Activated naive CD4-positive, alpha-beta T cell treated with anti-CD3 and anti-CD28 coated beads, Interleukin-2, amount 50 U/mL, for 72 hours (primary cell): ENCODE results near the gene SLC26A3. TPM values are rescaled to one million over a fixed set of nuclear protein-coding genes. Genes with fewer than 3 reads are reported as not detected.

ENCODE experiments used
- ATAC-seq, 2 donors: fragments of 150-1000 bp; cut with Tn5 transposase; 2 replicates each; pipeline ENCODE4 v1.10.0; 2021; ENCODE audit warnings: mild to moderate bottlenecking in 2 of 2, moderate library complexity in 2 of 2
- DNase-seq, 2 donors: peaks; one replicate each; pipeline ENCODE4 v3.0.0; 2021 to 2022; ENCODE audit warnings: low spot score in 2 of 2
- H3K27ac Mint-ChIP-seq, 2 donors: one replicate each; pipeline ENCODE4 v1.8.0; 2022; ENCODE audit warnings: mild to moderate bottlenecking in 2 of 2, mixed read lengths in 2 of 2
- H3K36me3 Mint-ChIP-seq, 2 donors: one replicate each; pipeline ENCODE4 v1.8.0; 2022; ENCODE audit warnings: mixed read lengths in 2 of 2
- H3K9me3 Mint-ChIP-seq, 2 donors: one replicate each; pipeline ENCODE4 v1.8.0; 2022; ENCODE audit warnings: mixed read lengths in 2 of 2
- total RNA-seq, 2 donors: library from RNA; stranded (reverse); gene quantifications; one replicate each; pipeline ENCODE4 v1.2.3, GENCODE V29; 2022

SLC26A3 gene
- total RNA-seq, 2 donors from 2014 or later: not detected

DNA sequence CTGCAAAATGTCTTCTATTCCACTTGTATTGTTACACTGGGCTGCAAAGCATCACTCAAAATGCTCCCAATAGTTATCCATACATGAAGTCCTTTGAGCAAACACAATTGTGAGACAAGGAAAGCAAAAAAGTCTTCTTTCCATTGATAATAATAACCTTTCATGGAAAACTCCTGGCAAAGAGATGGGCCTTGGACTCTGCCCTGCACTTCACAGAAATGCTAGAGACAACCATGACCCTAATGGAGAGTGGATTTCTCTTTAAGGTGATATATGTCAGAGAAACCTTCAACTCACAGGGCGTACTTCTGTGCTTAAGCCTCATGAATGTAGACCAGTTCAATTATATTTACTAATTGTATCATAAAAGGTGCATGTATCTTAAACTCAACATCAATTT, 19.4 kb downstream of the SLC26A3 start:
- no peak for DNase-seq
- H3K27ac Mint-ChIP-seq: no peak overlapping the region
- no peaks in the 10 kb centered on the region for H3K36me3 Mint-ChIP-seq
- no peaks in the 10 kb centered on the region for H3K9me3 Mint-ChIP-seq
- no peak for ATAC-seq

DNA sequence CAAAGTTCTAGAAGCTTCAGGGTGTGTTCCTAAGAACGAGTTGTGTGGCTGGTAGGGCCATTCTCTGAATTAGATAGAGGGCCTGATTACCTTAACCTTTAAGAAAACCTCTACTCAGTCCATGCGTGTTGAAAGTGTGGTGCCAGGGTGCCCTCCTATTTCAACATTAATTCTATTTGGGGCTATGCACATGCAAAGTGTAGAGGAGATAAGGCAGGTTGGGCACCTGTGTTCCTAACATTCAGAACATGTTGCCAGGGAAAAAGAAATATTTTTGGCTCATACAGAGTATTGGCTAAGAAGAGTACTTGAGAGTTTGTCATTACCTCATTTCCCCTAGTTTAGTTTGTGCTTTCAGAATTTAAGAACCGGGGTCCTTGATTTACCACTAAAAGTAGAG, 20.6 kb downstream of the SLC26A3 start:
- Mint-ChIP-seq H3K36me3 (no peaks in the 10 kb centered on the region), H3K9me3 (no peaks in the 10 kb centered on the region), H3K27ac (no peak overlapping the region)
- DNase-seq (no peak), ATAC-seq (no peak)

DNA sequence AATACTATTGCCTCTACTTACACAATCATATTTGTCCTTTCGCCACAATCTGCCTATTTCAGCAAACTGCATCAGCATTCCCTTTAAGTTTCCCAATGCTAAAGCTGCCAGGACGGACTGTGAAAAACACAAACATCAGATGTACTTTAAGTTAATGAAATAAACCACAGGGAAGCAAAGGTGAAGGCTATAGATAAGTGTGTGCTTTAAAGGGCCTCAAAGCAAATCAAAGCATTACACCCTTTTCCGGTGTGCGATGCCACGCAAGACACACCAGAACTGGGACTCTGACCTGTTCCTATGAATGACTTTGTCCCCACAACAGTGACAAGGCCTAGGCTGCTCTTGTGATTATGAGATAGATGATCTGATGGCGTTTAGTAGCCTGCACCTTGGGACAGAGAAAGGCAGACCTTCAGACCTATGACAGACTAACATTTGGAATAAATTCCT, 23.4 kb downstream of the SLC26A3 start:
- no peak for ATAC-seq
- DNase-seq: no peak
- Mint-ChIP-seq H3K9me3 (no peaks in the 10 kb centered on the region), H3K27ac (no peak overlapping the region), H3K36me3 (no peaks in the 10 kb centered on the region)

DNA sequence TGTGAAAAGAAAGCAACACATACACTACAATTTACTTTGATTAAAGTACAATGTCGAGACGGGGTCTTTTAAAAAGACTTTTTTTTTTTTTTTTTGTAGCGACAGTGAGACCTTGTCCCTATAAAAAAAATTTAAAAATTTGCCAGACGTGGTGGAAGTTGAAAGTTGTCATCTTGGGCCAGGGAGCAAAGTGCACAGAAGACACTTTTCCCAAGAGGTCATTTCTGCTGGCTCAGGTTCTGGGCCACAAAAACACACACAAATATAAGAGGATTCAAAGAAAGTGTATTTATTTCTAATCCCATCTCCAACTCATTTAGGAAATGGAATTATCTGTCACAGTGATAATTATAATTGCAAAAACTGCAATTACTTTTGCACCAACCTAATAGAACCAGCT, 24.7 kb downstream of the SLC26A3 start:
- H3K9me3 Mint-ChIP-seq: no peaks in the 10 kb centered on the region
- no peak for DNase-seq
- no peaks in the 10 kb centered on the region for H3K36me3 Mint-ChIP-seq
- no peak overlapping the region for H3K27ac Mint-ChIP-seq
- ATAC-seq: no peak

DNA sequence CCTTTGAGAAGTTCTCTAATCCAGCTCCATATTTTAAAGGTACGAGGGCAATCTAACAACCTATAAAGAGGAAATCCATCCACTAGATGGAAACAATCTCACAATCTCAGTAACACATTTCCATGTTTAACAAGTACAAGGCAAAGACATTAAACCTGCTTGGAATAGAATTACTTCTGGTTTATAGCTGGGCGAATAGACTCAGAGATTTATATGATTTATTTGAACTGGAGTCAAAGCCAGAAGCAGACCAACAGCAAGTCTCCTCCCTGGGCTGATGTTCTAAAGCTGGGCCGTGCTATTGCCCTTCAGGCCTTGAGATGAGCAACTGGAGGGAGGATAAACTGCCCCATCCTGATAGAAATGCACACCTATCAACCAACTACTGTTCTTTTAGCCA, 25.3 kb downstream of the SLC26A3 start:
- no peak for DNase-seq

DNA sequence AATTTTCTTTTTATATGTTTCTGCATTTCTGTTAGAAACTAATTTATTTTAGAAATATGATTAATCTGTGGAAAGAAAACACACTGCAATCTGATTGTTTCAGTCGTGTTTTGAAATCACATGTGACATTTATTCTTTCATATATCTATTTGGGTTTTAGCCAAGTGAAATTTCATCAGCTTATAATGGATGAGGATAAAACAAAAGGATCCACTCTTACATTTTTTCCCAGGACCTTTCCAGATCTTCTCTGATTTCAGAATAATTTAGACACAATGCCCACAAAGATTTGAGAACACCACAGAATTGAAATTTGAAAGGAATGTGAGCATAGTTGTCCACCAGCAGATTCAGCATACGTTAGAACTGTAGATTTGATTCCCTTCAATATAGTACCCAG, 30.0 kb downstream of the SLC26A3 start:
- Mint-ChIP-seq H3K36me3 (peaks cover 0 to 5% of the 10 kb centered on the region in 2 donors), H3K9me3 (no peaks in the 10 kb centered on the region), H3K27ac (no peak overlapping the region)
- DNase-seq (no peak), ATAC-seq (no peak)

More for the DNA sequence above, 25.3 kb downstream of the SLC26A3 start:
- Mint-ChIP-seq H3K9me3 (no peaks in the 10 kb centered on the region), H3K27ac (no peak overlapping the region), H3K36me3 (no peaks in the 10 kb centered on the region)
- ATAC-seq: no peak

DNA sequence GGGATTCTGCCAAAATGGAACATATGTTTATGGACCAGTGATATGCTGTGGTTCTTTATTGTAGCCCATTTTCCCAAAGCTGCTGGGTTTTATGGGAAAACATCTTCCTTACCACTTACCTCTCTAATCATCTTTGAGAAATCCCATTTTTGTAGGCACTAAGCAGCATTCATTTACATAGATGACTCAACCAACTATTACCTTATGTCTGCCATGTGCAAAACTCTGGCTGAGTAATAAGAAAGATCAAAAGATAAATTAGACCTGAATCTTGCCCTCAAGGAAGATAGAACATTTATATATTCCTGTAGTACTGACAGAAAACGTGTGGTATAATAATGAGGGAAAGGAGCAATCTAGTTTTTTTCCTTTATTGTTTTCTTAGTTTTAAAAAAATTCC, 34.8 kb downstream of the SLC26A3 start:
- Mint-ChIP-seq H3K27ac (no peak overlapping the region), H3K36me3 (peaks cover 0 to 16% of the 10 kb centered on the region in 2 donors), H3K9me3 (no peaks in the 10 kb centered on the region)
- peak; percentile 26 for ATAC-seq
- no peak for DNase-seq

DNA sequence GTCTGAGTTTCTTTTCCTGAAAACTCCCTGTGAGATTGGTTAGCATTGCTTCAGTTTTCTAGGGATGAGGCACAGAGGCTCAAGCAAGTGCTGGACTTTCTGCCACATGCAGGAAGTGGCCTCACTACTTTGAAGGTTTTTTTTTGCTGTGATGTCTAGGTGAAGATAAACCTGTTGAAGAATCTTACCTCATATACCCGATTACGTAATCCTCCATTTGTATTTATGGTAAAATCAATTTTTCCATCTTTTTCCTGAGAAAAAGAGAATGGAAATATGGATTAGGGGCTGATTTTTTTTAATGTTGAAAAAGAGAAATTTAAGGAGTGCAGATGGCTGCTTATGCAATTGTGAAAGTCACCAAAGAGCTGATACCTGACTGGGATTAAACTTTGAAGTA, 35.6 kb downstream of the SLC26A3 start:
- Mint-ChIP-seq H3K36me3 (peaks cover 0 to 16% of the 10 kb centered on the region in 2 donors), H3K9me3 (no peaks in the 10 kb centered on the region), H3K27ac (no peak overlapping the region)
- no peak for DNase-seq
- ATAC-seq: no peak

DNA sequence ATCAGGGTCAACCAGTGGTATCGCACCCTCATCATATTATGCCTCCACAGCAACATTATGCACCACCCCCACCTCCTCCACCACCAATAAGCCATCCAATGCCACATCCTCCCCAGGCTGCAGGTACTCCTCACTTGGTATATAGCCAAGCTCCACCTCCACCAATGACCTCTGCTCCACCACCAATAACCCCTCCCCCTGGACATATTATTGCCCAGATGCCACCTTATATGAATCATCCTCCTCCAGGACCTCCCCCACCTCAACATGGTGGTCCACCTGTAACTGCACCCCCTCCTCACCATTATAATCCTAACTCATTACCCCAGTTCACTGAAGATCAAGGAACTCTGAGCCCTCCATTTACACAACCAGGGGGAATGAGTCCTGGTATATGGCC, 44.4 kb downstream of the SLC26A3 start:
- H3K36me3 Mint-ChIP-seq: peaks cover 10 to 17% of the 10 kb centered on the region in 2 donors
- peak overlapping the region in 1 of 2 donors; percentile 81 for H3K27ac Mint-ChIP-seq
- no peak for ATAC-seq
- H3K9me3 Mint-ChIP-seq: no peaks in the 10 kb centered on the region
- no peak for DNase-seq

DNA sequence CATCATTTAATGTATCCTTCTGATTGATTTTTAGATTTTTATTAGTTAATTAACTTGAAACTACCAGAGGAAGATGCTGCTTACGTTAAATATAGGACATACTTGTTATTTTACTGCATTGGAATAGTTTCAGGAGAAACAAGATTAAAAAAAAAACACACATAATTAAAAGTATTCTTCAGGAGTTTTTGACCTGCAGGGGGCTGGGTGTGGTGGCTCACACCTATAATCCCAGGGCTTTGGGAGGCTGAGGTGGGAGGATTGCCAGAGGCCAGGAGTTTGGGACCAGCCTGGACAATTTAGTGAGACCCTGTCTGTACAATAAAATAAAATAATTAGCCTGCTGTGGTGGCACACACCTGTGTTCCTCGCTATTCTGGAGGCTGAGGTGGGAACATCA, 48.4 kb downstream of the SLC26A3 start:
- DNase-seq (no peak), ATAC-seq (no peak)
- peaks cover 10 to 46% of the 10 kb centered on the region in 2 donors for H3K36me3 Mint-ChIP-seq
- no peak overlapping the region for H3K27ac Mint-ChIP-seq
- H3K9me3 Mint-ChIP-seq: no peaks in the 10 kb centered on the region

DNA sequence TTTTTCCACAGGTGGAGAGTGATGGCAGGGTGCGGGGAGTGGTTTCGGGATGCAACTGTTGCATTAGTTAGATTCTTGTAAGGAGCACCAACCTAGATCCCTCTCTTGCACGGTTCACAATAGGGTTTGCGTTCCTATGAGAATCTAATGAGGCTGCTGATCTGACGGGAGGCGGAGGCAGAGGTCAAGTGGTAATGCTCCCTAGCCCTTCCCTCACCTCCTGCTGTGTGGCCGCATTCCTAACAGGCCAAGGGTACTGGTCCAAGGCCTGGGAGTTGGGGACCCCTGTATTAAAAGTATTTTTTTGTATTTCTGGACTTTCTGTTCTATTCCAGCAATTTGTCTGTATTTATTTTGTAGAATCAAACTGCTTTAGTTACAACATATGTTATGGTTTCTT, 51.9 kb downstream of the SLC26A3 start:
- Mint-ChIP-seq H3K9me3 (no peaks in the 10 kb centered on the region), H3K36me3 (peaks cover 0 to 31% of the 10 kb centered on the region in 2 donors), H3K27ac (no peak overlapping the region)
- no peak for ATAC-seq
- no peak for DNase-seq

DNA sequence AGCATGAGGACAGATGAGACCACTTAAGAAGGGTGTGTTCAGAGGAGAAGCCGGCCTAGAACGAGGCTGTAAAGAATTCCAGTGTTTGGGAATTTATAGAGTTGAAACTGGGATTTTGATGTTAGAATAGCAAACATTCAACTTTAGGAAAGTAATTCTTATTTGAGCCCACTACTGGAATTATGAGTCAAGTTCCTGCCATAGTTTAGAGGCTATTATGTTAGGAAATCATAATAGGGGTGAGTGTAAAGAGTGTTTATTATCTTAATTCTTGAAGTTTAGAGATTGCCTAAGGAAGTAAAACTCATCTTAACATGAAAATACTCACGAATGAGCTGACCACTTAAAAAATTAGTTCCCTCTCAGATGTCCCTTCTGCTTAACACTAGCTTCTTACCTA, 57.0 kb downstream of the SLC26A3 start:
- Mint-ChIP-seq H3K36me3 (peaks cover 23 to 24% of the 10 kb centered on the region in 2 donors), H3K9me3 (no peaks in the 10 kb centered on the region), H3K27ac (peak overlapping the region; percentile 69 to 99)
- no peak for DNase-seq
- no peak for ATAC-seq

DNA sequence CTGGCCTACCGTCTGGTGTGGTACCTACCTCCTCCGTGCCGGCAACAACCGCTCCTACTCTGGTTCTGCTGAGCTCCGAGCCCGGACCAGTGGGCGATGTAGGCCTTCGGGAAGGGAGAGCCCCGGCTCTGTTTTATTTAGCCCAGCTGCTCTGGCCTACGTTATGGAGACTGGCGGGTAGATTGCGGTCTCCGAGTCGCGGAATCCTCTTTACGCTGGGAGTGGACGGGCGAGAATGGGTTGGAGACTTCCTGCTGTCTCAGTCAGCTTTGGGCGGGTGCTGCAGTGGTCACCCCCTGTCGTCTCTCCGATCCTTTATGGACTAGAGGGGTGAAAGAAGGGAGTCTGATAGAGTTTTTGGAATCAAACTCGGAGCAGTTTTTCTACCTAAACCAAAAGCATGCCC, 58.7 kb downstream of the SLC26A3 start:
- H3K27ac Mint-ChIP-seq: peak overlapping the region; percentile 99 to 100
- H3K9me3 Mint-ChIP-seq: no peaks in the 10 kb centered on the region
- peaks cover 16 to 23% of the 10 kb centered on the region in 2 donors for H3K36me3 Mint-ChIP-seq
- ATAC-seq (peak; percentile 42 to 56), DNase-seq (peak in 1 of 2 donors; percentile 85)

DNA sequence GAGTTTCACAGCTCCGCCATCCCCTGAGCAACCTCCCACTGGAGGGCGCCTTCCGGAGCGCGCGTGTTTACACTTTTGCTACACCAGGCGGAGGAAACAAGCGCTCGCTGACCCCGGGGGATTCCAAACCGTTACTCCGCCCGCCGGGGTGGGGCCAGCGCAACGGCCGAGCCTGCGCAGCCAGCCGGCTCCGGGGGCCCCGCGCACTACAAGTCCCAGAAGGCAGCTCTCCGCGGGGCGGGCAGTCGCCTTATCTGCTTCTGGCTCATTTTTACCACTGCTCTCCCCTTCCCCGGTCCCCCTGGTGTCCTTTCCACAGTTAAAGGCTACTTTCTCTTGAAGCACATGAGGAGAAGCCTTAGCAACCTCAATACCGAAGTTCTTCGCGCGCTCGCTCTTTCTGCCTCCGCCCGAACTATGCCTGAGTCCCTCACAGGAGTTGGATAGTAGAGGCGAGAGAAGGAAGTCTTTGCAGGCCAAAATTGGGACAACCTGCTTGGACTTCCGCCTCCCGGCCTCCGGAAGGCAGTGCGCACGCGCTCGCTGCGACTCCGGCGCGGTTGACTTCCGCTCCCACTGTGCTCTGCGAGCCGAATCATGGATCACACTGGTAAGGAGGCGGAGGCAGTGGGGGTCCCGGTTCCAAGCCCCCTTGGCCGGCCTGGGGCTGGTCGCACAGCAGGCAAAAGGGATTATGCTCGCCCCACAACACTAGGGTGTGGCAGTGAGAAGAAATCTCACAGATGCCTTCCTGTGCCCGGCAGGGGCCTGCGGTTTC, 59.3 kb downstream of the SLC26A3 start, which contains the start of gene CBLL1:
CBLL1 (plus strand) TSS at position 576 of the 778 bp plus-strand sequence; CDS start at position 598, 22 bp downstream.
- DNase-seq (peak; percentile 92 to 95), ATAC-seq (peak; percentile 88 to 94)
- no peaks in the 10 kb centered on the region for H3K9me3 Mint-ChIP-seq

DNA sequence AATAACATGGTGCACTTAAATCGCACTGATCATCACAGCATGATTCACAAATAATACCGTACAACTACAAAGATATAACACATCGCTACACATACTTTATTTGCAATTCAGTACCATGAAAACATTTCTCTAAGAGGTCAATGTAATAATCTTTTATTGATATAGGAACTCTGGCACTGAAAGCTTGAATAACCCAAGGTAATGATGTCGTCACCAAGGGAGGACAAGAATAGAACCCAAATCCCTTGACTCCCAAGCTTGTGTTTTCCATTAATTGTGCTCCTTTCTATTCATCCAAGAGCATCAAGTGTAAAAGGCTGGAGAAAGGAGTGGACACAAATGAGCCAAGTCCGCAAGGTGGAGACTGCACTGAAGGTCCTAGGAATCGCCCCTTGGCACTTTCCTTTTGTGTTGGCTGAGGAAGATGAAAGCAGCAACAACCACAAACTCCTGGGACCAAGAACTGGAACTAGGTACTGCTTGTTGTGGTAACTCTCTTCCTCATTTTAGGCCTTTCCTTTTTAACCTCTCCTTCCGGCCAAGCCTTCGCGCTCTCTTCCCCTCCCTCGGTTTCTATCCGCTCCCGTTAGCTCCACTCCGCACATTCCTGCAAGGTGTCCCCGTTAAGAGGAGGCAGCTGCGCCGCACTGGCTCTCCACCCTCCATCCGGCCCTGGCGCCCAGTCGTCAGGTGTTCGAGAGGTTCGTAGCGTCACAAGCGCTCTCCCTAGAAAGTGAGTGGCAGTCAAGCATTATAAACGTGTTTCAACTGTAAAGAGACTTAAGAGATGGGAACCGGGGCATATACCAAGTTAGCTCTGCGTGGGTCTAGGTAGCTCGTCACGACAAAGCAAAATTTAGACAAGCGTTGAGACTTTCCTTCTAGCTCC, 60.1 kb downstream of the SLC26A3 start:
- DNase-seq (peak in 1 of 2 donors; percentile 80), ATAC-seq (peak; percentile 43 to 44)
- Mint-ChIP-seq H3K36me3 (peaks cover 16 to 23% of the 10 kb centered on the region in 2 donors), H3K9me3 (no peaks in the 10 kb centered on the region), H3K27ac (peak overlapping the region; percentile 94 to 99)

More for the DNA sequence above, 59.3 kb downstream of the SLC26A3 start, which contains the start of gene CBLL1:
- Mint-ChIP-seq H3K36me3 (peaks cover 16 to 23% of the 10 kb centered on the region in 2 donors), H3K27ac (peak within 1 kb of the TSS; percentile 99 to 100)

DNA sequence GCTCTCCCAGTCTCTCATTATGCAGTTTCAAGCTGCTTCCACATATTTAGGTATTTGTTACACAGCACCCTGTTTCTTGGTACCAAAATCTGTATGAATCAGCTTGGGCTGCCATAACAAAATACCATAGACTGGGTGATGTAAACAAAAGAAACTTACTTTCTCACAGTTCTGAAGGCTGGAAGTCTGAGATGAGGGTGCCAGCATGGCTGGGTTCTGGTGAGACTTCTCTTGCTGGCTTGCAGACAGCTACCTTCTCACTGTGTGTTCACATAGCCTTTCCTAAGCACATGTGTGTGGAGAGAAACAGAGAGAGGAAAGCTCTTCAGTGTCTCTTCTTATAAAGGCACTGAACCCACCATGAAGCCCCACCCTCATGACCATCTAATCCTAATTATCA, 74.7 kb downstream of the SLC26A3 start:
- Mint-ChIP-seq H3K36me3 (peaks cover 0 to 5% of the 10 kb centered on the region in 2 donors), H3K27ac (no peak overlapping the region), H3K9me3 (no peaks in the 10 kb centered on the region)
- DNase-seq (no peak), ATAC-seq (no peak)
